Measurements from ENCODE around the gene IZUMO2.
"Not testable (repeated sequence)": the region's sequence is repeated elsewhere in the genome, so short reads cannot be mapped to it uniquely, and the experiment has no call there.

Gene IZUMO2

DNA sequence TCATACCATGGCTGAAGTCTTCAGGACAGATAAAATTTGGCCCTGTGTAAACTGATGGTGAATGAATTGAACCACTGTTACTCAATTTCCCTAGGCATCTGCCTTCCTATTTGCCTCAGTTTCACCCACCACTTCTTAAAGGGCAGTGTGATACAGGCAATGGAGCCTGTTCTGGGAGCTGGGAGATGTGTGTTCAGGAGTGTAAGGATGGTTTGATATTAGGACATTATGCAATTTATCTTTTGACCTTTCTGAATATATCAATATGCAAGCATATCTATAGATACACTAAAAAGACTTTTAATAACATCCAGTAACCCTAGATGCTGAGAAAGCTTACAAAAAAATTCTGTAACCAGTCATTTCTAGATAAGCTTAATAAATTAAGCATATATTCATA lies 14.6 kb downstream of the IZUMO2 start:
- Mint-ChIP-seq H3K4me3 (peak overlapping the region; percentile 57), H3K36me3 (ENCODE audit: insufficient read depth) (no peaks in the 10 kb centered on the region), H3K4me1 (peaks cover 6% of the 10 kb centered on the region), H3K27me3 (peaks cover 59% of the 10 kb centered on the region), H3K9me3 (no peaks in the 10 kb centered on the region), H3K27ac (ENCODE audit: low read depth) (no peak overlapping the region)
- no peak for ATAC-seq (replicated peaks; ENCODE audit: extremely low read depth, poor library complexity, severe bottlenecking)
- no peak for DNase-seq (ENCODE audit: low spot score in 2 of 2)

- Mint-ChIP-seq H3K9me3 (no peaks in the 10 kb centered on the region), H3K36me3 (ENCODE audit: insufficient read depth) (no peaks in the 10 kb centered on the region), H3K4me1 (peaks cover 6% of the 10 kb centered on the region), H3K27ac (ENCODE audit: low read depth) (no peak overlapping the region), H3K27me3 (peaks cover 51% of the 10 kb centered on the region), H3K4me3 (peak overlapping the region; percentile 57)
- DNase-seq (ENCODE audit: low spot score in 2 of 2) (peak; percentile 22 to 24), ATAC-seq (replicated peaks; ENCODE audit: extremely low read depth, poor library complexity, severe bottlenecking) (peak; percentile 60)
Observed at GRCh38 chr19:50147462-50148423, 15.3 kb downstream of the IZUMO2 start.

- peaks cover 12% of the 10 kb centered on the region for H3K27me3 Mint-ChIP-seq
- H3K4me1 Mint-ChIP-seq; H3K4me3 Mint-ChIP-seq; H3K36me3 Mint-ChIP-seq (ENCODE audit: insufficient read depth); H3K9me3 Mint-ChIP-seq; H3K27ac Mint-ChIP-seq (ENCODE audit: low read depth); ATAC-seq (replicated peaks; ENCODE audit: extremely low read depth, poor library complexity, severe bottlenecking); DNase-seq (ENCODE audit: low spot score in 2 of 2): not testable (repeated sequence)
Observed at GRCh38 chr19:50141921-50142320, 21.2 kb downstream of the IZUMO2 start.

DNA sequence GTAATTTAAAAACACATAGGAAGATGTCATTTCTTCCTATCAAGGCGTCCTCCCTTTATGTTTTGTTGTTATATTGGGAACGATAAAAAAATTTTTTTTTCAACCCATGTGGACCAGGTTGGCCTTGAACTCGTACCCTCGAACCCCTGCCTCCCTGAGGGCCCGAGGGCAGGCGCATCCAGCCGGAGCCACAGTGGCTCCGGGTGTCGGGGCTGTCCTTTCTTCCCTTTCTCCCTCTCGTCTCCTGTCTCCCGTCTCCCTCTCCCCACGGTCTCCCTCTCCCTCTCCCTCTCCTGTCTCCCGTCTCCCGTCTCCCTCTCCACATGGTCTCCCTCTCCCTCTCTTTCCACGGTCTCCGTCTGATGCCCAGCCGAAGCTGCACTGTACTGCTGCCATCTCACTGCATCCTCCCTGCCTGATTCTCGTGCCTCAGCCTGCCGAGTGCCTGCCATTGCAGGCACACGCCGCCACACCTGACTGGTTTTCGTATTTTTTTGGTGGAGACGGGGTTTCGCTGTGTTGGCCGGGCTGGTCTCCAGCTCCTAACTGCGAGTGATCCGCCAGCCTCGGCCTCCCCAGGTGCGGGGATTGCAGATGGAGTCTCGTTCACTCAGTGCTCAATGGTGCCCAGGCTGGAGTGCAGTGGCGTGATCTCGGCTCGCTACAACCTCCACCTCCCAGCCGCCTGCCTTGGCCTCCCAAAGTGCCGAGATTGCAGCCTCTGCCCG lies 22.8 kb downstream of the IZUMO2 start:
- H3K36me3 Mint-ChIP-seq (ENCODE audit: insufficient read depth); H3K4me3 Mint-ChIP-seq; H3K9me3 Mint-ChIP-seq; H3K27me3 Mint-ChIP-seq; H3K27ac Mint-ChIP-seq (ENCODE audit: low read depth); H3K4me1 Mint-ChIP-seq; ATAC-seq (replicated peaks; ENCODE audit: extremely low read depth, poor library complexity, severe bottlenecking); DNase-seq (ENCODE audit: low spot score in 2 of 2): not testable (repeated sequence)

DNA sequence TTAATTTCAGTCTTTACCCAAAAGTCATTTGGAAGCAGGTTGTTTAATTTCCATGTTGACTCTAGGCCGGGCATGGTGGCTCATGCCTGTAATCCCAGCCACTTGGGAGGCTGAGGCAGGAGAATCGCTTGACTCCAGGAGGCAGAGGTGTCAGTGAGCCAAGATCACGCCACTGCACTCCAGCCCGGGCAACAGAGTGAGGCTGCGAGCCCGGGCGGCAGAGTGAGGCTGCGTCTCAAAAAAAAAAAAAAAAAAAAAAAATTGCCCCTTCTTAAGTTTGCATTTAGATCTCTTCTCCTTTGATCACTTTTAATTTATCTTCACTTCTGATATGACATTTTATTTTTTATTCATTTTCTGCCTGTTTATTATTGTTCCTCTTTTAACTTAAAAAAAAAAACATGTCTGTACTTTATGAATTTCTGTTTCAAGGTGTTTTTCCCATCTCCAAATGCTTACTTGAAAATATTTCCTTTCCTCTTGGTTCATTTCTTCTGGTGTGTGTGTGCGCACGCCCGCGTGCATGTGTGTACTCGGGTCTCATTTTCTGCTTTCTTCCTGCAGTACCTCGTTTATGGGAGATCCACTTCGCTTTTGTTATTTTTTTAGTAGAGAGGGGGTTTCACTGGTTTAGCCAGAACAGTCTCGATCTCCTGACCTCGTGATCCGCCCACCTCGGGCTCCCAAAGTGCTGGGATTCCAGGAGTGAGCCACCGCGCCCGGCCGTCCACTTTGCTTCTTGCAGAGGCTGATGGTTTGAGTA lies 26.3 kb downstream of the IZUMO2 start:
- H3K4me1 Mint-ChIP-seq; DNase-seq (ENCODE audit: low spot score in 2 of 2); H3K27me3 Mint-ChIP-seq; H3K4me3 Mint-ChIP-seq; H3K27ac Mint-ChIP-seq (ENCODE audit: low read depth); H3K9me3 Mint-ChIP-seq; ATAC-seq (replicated peaks; ENCODE audit: extremely low read depth, poor library complexity, severe bottlenecking); H3K36me3 Mint-ChIP-seq (ENCODE audit: insufficient read depth): not testable (repeated sequence)

GRCh38 chr19:50135856-50136602 lies 27.1 kb downstream of the IZUMO2 start:
- H3K9me3 Mint-ChIP-seq; H3K27me3 Mint-ChIP-seq; H3K36me3 Mint-ChIP-seq (ENCODE audit: insufficient read depth); ATAC-seq (replicated peaks; ENCODE audit: extremely low read depth, poor library complexity, severe bottlenecking); H3K4me3 Mint-ChIP-seq; H3K4me1 Mint-ChIP-seq; H3K27ac Mint-ChIP-seq (ENCODE audit: low read depth): not testable (repeated sequence)
- DNase-seq (ENCODE audit: low spot score in 2 of 2) = peak in 1 of 2 donors; percentile 18

- DNase-seq (ENCODE audit: low spot score in 2 of 2); H3K27ac Mint-ChIP-seq (ENCODE audit: low read depth); H3K36me3 Mint-ChIP-seq (ENCODE audit: insufficient read depth); H3K4me1 Mint-ChIP-seq; H3K9me3 Mint-ChIP-seq; H3K27me3 Mint-ChIP-seq; ATAC-seq (replicated peaks; ENCODE audit: extremely low read depth, poor library complexity, severe bottlenecking); H3K4me3 Mint-ChIP-seq: not testable (repeated sequence)
Observed at GRCh38 chr19:50134777-50135719, 28.0 kb downstream of the IZUMO2 start.

- H3K36me3 Mint-ChIP-seq (ENCODE audit: insufficient read depth); H3K9me3 Mint-ChIP-seq; H3K4me3 Mint-ChIP-seq; ATAC-seq (replicated peaks; ENCODE audit: extremely low read depth, poor library complexity, severe bottlenecking); DNase-seq (ENCODE audit: low spot score in 2 of 2); H3K4me1 Mint-ChIP-seq; H3K27ac Mint-ChIP-seq (ENCODE audit: low read depth); H3K27me3 Mint-ChIP-seq: not testable (repeated sequence)
Observed at GRCh38 chr19:50133518-50134492, 29.3 kb downstream of the IZUMO2 start.

DNA sequence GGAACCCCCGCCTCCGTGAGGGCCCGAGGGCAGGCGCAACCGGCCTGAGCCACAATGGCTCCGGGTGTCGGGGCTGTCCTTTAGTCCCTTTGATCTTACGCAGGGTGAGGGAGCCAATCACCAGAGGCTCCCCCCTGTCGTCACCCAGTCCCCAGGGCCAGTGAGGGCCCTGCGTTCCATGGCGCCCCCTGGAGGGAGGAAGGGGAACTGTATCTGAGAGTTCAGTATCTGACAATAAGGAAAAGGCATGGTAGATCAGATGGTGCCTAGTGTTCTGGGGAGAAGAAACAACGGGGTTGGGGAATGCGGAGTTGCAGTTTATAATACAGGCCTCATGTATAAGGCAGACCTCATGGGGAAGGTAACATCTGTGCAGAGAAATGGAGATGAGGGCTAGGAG lies 59.1 kb downstream of the IZUMO2 start:
- H3K27ac Mint-ChIP-seq (ENCODE audit: low read depth); H3K9me3 Mint-ChIP-seq; DNase-seq (ENCODE audit: low spot score in 2 of 2); H3K36me3 Mint-ChIP-seq (ENCODE audit: insufficient read depth); H3K4me1 Mint-ChIP-seq; H3K27me3 Mint-ChIP-seq; H3K4me3 Mint-ChIP-seq; ATAC-seq (replicated peaks; ENCODE audit: extremely low read depth, poor library complexity, severe bottlenecking): not testable (repeated sequence)

DNA sequence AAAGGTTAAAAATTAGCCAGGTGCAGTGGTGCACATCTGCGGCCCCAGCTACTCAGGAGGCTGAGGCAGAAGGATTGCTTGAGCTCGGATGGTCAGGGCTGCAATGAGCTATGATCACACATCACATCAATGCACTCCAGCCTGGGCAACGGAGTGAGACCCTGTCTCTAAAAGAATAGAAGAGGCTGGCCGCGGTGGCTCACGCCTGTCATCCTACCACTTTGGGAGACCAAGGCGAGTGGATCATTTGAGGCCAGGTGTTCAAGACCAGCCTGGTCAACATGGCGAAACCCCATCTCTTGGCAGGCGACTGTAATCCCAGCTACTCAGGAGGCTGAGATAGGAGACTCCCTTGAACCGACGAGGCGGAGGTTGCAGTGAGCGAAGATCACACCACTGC lies 59.7 kb downstream of the IZUMO2 start:
- not testable (repeated sequence) for DNase-seq (ENCODE audit: low spot score in 2 of 2); H3K27me3 Mint-ChIP-seq; H3K4me1 Mint-ChIP-seq; ATAC-seq (replicated peaks; ENCODE audit: extremely low read depth, poor library complexity, severe bottlenecking); H3K9me3 Mint-ChIP-seq; H3K4me3 Mint-ChIP-seq; H3K36me3 Mint-ChIP-seq (ENCODE audit: insufficient read depth); H3K27ac Mint-ChIP-seq (ENCODE audit: low read depth)

Data from central memory CD8-positive, alpha-beta T cell (primary cell).